Uterus (tissue), 2 donors: ENCODE measurements around the gene PPP3CA.

Experiments used
- CTCF ChIP-seq, 4 experiments: fragments of 200-600 bp in 2 of 4; fragments of 450-650 bp in 2 of 4; sonication (generic) in 2 of 4; IDR thresholded peaks; one replicate each; pipeline ENCODE4 v1.5.1; 2016 to 2019; ENCODE audit warnings: antibody characterized with exemption in 4 of 4, mild to moderate bottlenecking in 2 of 4, moderate library complexity in 1 of 4
- POLR2A ChIP-seq, 2 donors: fragments of 450-650 bp; IDR thresholded peaks; one replicate each; pipeline ENCODE4 v1.6.1; 2016; ENCODE audit warnings: antibody characterized with exemption in 2 of 2, mild to moderate bottlenecking in 1 of 2, moderate library complexity in 1 of 2

- TF ChIP-seq CTCF (IDR thresholded peaks at IDR 0.05) (no peak), POLR2A (IDR thresholded peaks at IDR 0.05) (no peak)
Measured at GRCh38 chr4:101000496-101000895, 346.8 kb downstream of the PPP3CA start.
